Smooth muscle cell (in vitro differentiated cells): Measurements from ENCODE around the gene SLC35G2. TPM values are rescaled to one million over a fixed set of nuclear protein-coding genes. Genes with fewer than 3 reads are reported as not detected.

Source experiments
- DNase-seq: peaks from one replicate; lab custom pipeline; 2025; ENCODE audit not compliant: unreplicated experiment; lab: John Stamatoyannopoulos, UW
- H2AFZ ChIP-seq: fragments of 200-600 bp; sonication (generic); 2 replicates; pipeline ENCODE4 v1.6.0; 2016; ENCODE audit warnings: antibody characterized with exemption, low read depth, mild to moderate bottlenecking
- H3F3A ChIP-seq: fragments of 200-600 bp; sonication (generic); 2 replicates; pipeline ENCODE4 v1.6.0; 2017; ENCODE audit warnings: antibody characterized with exemption, low read depth
- H3K27ac ChIP-seq: fragments of 200-600 bp; sonication (generic); 2 replicates; pipeline ENCODE4 v1.5.1; 2016; ENCODE audit warnings: low read depth, mild to moderate bottlenecking
- H3K27me3 ChIP-seq: fragments of 200-600 bp; sonication (generic); 2 replicates; pipeline ENCODE4 v1.6.1; 2016; ENCODE audit warnings: low read depth, mild to moderate bottlenecking
- H3K36me3 ChIP-seq: fragments of 200-600 bp; sonication (generic); 2 replicates; pipeline ENCODE4 v1.5.1; 2016; ENCODE audit warnings: low read depth
- H3K4me1 ChIP-seq: fragments of 200-600 bp; sonication (generic); 2 replicates; pipeline ENCODE4 v1.5.1; 2016; ENCODE audit warnings: low read depth
- H3K4me2 ChIP-seq: fragments of 200-600 bp; sonication (generic); 2 replicates; pipeline ENCODE4 v1.6.0; 2016; ENCODE audit warnings: mild to moderate bottlenecking
- H3K4me3 ChIP-seq: fragments of 200-600 bp; sonication (generic); 2 replicates; pipeline ENCODE4 v1.5.1; 2016; ENCODE audit warnings: mild to moderate bottlenecking
- H3K79me2 ChIP-seq: fragments of 200-600 bp; sonication (generic); 2 replicates; pipeline ENCODE4 v1.6.0; 2016; ENCODE audit warnings: low read depth, mild to moderate bottlenecking
- H3K9ac ChIP-seq: fragments of 200-600 bp; sonication (generic); 2 replicates; pipeline ENCODE4 v1.6.0; 2016; ENCODE audit warnings: low read depth
- H3K9me3 ChIP-seq: fragments of 200-600 bp; sonication (generic); replicated peaks from 2 replicates; pipeline ENCODE4 v1.5.1; 2016; ENCODE audit warnings: low read depth
- H4K20me1 ChIP-seq: fragments of 200-600 bp; sonication (generic); 2 replicates; pipeline ENCODE4 v1.6.0; 2016; ENCODE audit warnings: low read depth
- CTCF ChIP-seq: fragments of 200-600 bp; sonication (generic); IDR thresholded peaks from 2 replicates; pipeline ENCODE4 v1.5.1; 2017; ENCODE audit warnings: borderline replicate concordance, mild to moderate bottlenecking, antibody characterized with exemption; ENCODE audit not compliant: insufficient read depth, poor library complexity, severe bottlenecking
- WGBS: methylation state at CpG from one replicate; pipeline ENCODE4 v1.1.7; 2016; ENCODE audit warnings: low lambda C conversion rate; 5-methylcytosine and 5-hydroxymethylcytosine counted together
- polyA plus RNA-seq: library from polyadenylated mRNA; unstranded; fragments of >200 nt; fragmentation: Nextera tagmentation; extraction: Ambion mirVana; gene quantifications from 2 replicates; pipeline ENCODE4 v1.2.1, GENCODE V29; 2016
- total RNA-seq: library from RNA; depleted of rRNA; stranded (reverse); fragments of >200 nt; gene quantifications from 2 replicates; pipeline ENCODE4 v1.2.3, GENCODE V29; 2014

Gene SLC35G2
- total and polyA plus RNA-seq, 2 experiments from 2014 or later = 5.1 to 5.5 TPM

- 94% methylated on average over 4 of the region's 4 CpGs for WGBS
- no peak for DNase-seq
- no peaks in the 10 kb centered on the region for H4K20me1 ChIP-seq
- H3K4me1 ChIP-seq = no peaks in the 10 kb centered on the region
- TF ChIP-seq CTCF = no peak
- no peaks in the 10 kb centered on the region for H3K9me3 ChIP-seq
- H3K79me2 ChIP-seq = no peaks in the 10 kb centered on the region
- no peak overlapping the region for H2AFZ ChIP-seq
- H3K27ac ChIP-seq = no peak overlapping the region
- no peaks in the 10 kb centered on the region for H3K27me3 ChIP-seq
- H3F3A ChIP-seq = no peaks in the 10 kb centered on the region
- H3K4me3 ChIP-seq = no peak overlapping the region
- H3K36me3 ChIP-seq = no peaks in the 10 kb centered on the region
- H3K9ac ChIP-seq = no peak overlapping the region
- no peak overlapping the region for H3K4me2 ChIP-seq
Measured at GRCh38 chr3:136780741-136781140, 38.2 kb upstream of the SLC35G2 start.

GRCh38 chr3:136783708-136784191 is 35.2 kb upstream of the SLC35G2 start:
- no peaks in the 10 kb centered on the region for H3K79me2 ChIP-seq
- no peak overlapping the region for H2AFZ ChIP-seq
- 65% methylated on average over 5 of the region's 5 CpGs for WGBS
- H3K4me1 ChIP-seq = peaks cover 11% of the 10 kb centered on the region
- no peak for TF ChIP-seq CTCF
- no peak overlapping the region for H3K9ac ChIP-seq
- no peaks in the 10 kb centered on the region for H3K27me3 ChIP-seq
- H4K20me1 ChIP-seq = no peaks in the 10 kb centered on the region
- H3K9me3 ChIP-seq = no peaks in the 10 kb centered on the region
- no peak overlapping the region for H3K4me2 ChIP-seq
- H3K27ac ChIP-seq = no peak overlapping the region
- H3K36me3 ChIP-seq = no peaks in the 10 kb centered on the region
- H3F3A ChIP-seq = no peaks in the 10 kb centered on the region
- no peak overlapping the region for H3K4me3 ChIP-seq
- DNase-seq = no peak

- no peaks in the 10 kb centered on the region for H4K20me1 ChIP-seq
- peak overlapping the region; percentile 80 for H3K4me2 ChIP-seq
- TF ChIP-seq CTCF = no peak
- 80% methylated on average over 2 of the region's 2 CpGs for WGBS
- H3K27me3 ChIP-seq = no peaks in the 10 kb centered on the region
- H3K9me3 ChIP-seq = no peaks in the 10 kb centered on the region
- no peak overlapping the region for H3K4me3 ChIP-seq
- H3F3A ChIP-seq = no peaks in the 10 kb centered on the region
- H3K79me2 ChIP-seq = no peaks in the 10 kb centered on the region
- peak overlapping the region; percentile 60 for H3K27ac ChIP-seq
- no peaks in the 10 kb centered on the region for H3K36me3 ChIP-seq
- no peak for DNase-seq
- H2AFZ ChIP-seq = no peak overlapping the region
- H3K4me1 ChIP-seq = peaks cover 11% of the 10 kb centered on the region
- peak overlapping the region; percentile 11 for H3K9ac ChIP-seq
Measured at GRCh38 chr3:136787349-136787748, 31.6 kb upstream of the SLC35G2 start.

GRCh38 chr3:136788154-136788553 is 30.8 kb upstream of the SLC35G2 start:
- Histone ChIP-seq H2AFZ (no peak overlapping the region), H3K4me1 (peaks cover 11% of the 10 kb centered on the region), H3K4me3 (no peak overlapping the region), H4K20me1 (no peaks in the 10 kb centered on the region), H3K36me3 (no peaks in the 10 kb centered on the region), H3K9ac (no peak overlapping the region), H3K27me3 (no peaks in the 10 kb centered on the region), H3K27ac (no peak overlapping the region), H3K79me2 (no peaks in the 10 kb centered on the region), H3K4me2 (no peak overlapping the region), H3K9me3 (no peaks in the 10 kb centered on the region), H3F3A (no peaks in the 10 kb centered on the region)
- 89% methylated on average over 1 of the region's 1 CpG for WGBS
- TF ChIP-seq CTCF = no peak
- no peak for DNase-seq
